Mammary epithelial cell (primary cell): ENCODE data around the gene ARHGAP28.

Experiments used
- CTCF ChIP-seq, 2 donors: IDR thresholded peaks in 1 of 2; conservative IDR thresholded peaks in 1 of 2; 2 replicates each; pipeline ENCODE4 v1.5.1; 2011 to 2012; ENCODE audit warnings: inconsistent platforms in 2 of 2, low read length in 2 of 2, mild to moderate bottlenecking in 2 of 2, control low read depth in 1 of 2, low read depth in 1 of 2; ENCODE audit not compliant: insufficient read depth in 1 of 2; ENCODE audit errors: extremely low read depth in 1 of 2
- EZH2 ChIP-seq: IDR thresholded peaks from 2 replicates; pipeline ENCODE4 v1.6.1; 2012; ENCODE audit warnings: low read length, inconsistent platforms, borderline replicate concordance

- TF ChIP-seq CTCF (conservative IDR thresholded peaks at IDR 0.05 in 1 of 2, IDR thresholded peaks at IDR 0.05 in 1 of 2; ENCODE audit: extremely low read depth in 1 of 2, insufficient read depth in 1 of 2, low read depth in 1 of 2, low read length in 2 of 2): no peak
- no peak for TF ChIP-seq EZH2
These were observed 34.0 kb downstream of the ARHGAP28 start for GRCh38 chr18:6763524-6763923.
